ENCODE measurements around the gene MIEN1. TPM values are rescaled to one million over a fixed set of nuclear protein-coding genes. Genes with fewer than 3 reads are reported as not detected.
"Not testable (repeated sequence)": the region's sequence is repeated elsewhere in the genome, so short reads cannot be mapped to it uniquely, and the experiment has no call there.

The MIEN1 gene
- total RNA-seq, 4 donors from 2014 or later, result 43.6 to 54.1 (median 52.1) TPM

- 91% methylated on average over 3 of the region's 3 CpGs for WGBS
- DNase-seq (ENCODE audit: low spot score in 2 of 2), result no peak
- Histone ChIP-seq H3K27me3 (peaks cover 6% of the 10 kb centered on the region), H3K4me3 (no peak overlapping the region), H3K27ac (no peak overlapping the region), H3K9me3 (no peaks in the 10 kb centered on the region), H3K4me1 (peaks cover 16% of the 10 kb centered on the region), H3K36me3 (peaks cover 12% of the 10 kb centered on the region)
- TF ChIP-seq EP300 (IDR thresholded peaks at IDR 0.05) (no peak), POLR2AphosphoS5 (IDR thresholded peaks at IDR 0.05) (no peak), CTCF (IDR thresholded peaks at IDR 0.05) (no peak), POLR2A (IDR thresholded peaks at IDR 0.05) (no peak)
Observed at GRCh38 chr17:39732586-39732985, 2.3 kb upstream of the MIEN1 start.

GRCh38 chr17:39729280-39729851, 966 bp downstream of the MIEN1 start:
- Histone ChIP-seq H3K36me3 (peaks cover 42% of the 10 kb centered on the region), H3K4me3 (peak overlapping the region; percentile 85), H3K9me3 (no peaks in the 10 kb centered on the region), H3K4me1 (peaks cover 10% of the 10 kb centered on the region), H3K27me3 (no peaks in the 10 kb centered on the region), H3K27ac (peak overlapping the region; percentile 91)
- 62% methylated on average over 6 of the region's 6 CpGs for WGBS
- no peak for DNase-seq (ENCODE audit: low spot score in 2 of 2)
- TF ChIP-seq EP300 (IDR thresholded peaks at IDR 0.05) (no peak), CTCF (IDR thresholded peaks at IDR 0.05) (no peak), POLR2A (IDR thresholded peaks at IDR 0.05) (no peak), POLR2AphosphoS5 (IDR thresholded peaks at IDR 0.05) (no peak)

GRCh38 chr17:39727556-39727955, 2.8 kb downstream of the MIEN1 start:
- no peak for DNase-seq (ENCODE audit: low spot score in 2 of 2)
- Histone ChIP-seq H3K36me3 (peaks cover 43% of the 10 kb centered on the region), H3K4me1 (peaks cover 17% of the 10 kb centered on the region), H3K27ac (no peak overlapping the region), H3K27me3 (no peaks in the 10 kb centered on the region), H3K4me3 (no peak overlapping the region), H3K9me3 (no peaks in the 10 kb centered on the region)
- WGBS, result 77% methylated on average over 8 of the region's 10 CpGs
- TF ChIP-seq POLR2AphosphoS5 (IDR thresholded peaks at IDR 0.05) (no peak), EP300 (IDR thresholded peaks at IDR 0.05) (no peak), CTCF (IDR thresholded peaks at IDR 0.05) (no peak), POLR2A (IDR thresholded peaks at IDR 0.05) (no peak)

- 98% methylated on average over 7 of the region's 9 CpGs for WGBS
- Histone ChIP-seq H3K27me3 (no peaks in the 10 kb centered on the region), H3K4me3 (no peak overlapping the region), H3K9me3 (no peaks in the 10 kb centered on the region), H3K36me3 (peaks cover 47% of the 10 kb centered on the region), H3K27ac (no peak overlapping the region), H3K4me1 (peaks cover 17% of the 10 kb centered on the region)
- TF ChIP-seq CTCF (IDR thresholded peaks at IDR 0.05), result no peak
- TF ChIP-seq POLR2A (IDR thresholded peaks at IDR 0.05), result no peak
- DNase-seq (ENCODE audit: low spot score in 2 of 2), result no peak
Observed at GRCh38 chr17:39726617-39727016, 3.7 kb downstream of the MIEN1 start.

- H3K27me3 ChIP-seq; H3K9me3 ChIP-seq; H3K27ac ChIP-seq; H3K4me3 ChIP-seq; DNase-seq (ENCODE audit: low spot score in 2 of 2): not testable (repeated sequence)
- Histone ChIP-seq H3K36me3 (peaks cover 47% of the 10 kb centered on the region), H3K4me1 (peaks cover 17% of the 10 kb centered on the region)
- WGBS, result 88% methylated on average over 1 of the region's 1 CpG
Observed at GRCh38 chr17:39725923-39726322, 4.4 kb downstream of the MIEN1 start.

- no peak overlapping the region for H3K4me3 ChIP-seq
- no peak for DNase-seq (ENCODE audit: low spot score in 2 of 2)
- H3K27me3 ChIP-seq, result no peaks in the 10 kb centered on the region
- no peak overlapping the region for H3K27ac ChIP-seq
- TF ChIP-seq CTCF (IDR thresholded peaks at IDR 0.05) (no peak), POLR2A (IDR thresholded peaks at IDR 0.05) (no peak), EP300 (IDR thresholded peaks at IDR 0.05) (no peak), POLR2AphosphoS5 (IDR thresholded peaks at IDR 0.05) (no peak)
- H3K36me3 ChIP-seq, result peaks cover 55% of the 10 kb centered on the region
- H3K4me1 ChIP-seq, result peaks cover 14% of the 10 kb centered on the region
- WGBS, result 97% methylated on average over 6 of the region's 13 CpGs
- H3K9me3 ChIP-seq, result no peaks in the 10 kb centered on the region
Observed at GRCh38 chr17:39724731-39725130, 5.6 kb downstream of the MIEN1 start.
